ENCODE results near the gene SNX15.
"Not testable (repeated sequence)": the region's sequence is repeated elsewhere in the genome, so short reads cannot be mapped to it uniquely, and the experiment has no call there.

The SNX15 gene

DNA sequence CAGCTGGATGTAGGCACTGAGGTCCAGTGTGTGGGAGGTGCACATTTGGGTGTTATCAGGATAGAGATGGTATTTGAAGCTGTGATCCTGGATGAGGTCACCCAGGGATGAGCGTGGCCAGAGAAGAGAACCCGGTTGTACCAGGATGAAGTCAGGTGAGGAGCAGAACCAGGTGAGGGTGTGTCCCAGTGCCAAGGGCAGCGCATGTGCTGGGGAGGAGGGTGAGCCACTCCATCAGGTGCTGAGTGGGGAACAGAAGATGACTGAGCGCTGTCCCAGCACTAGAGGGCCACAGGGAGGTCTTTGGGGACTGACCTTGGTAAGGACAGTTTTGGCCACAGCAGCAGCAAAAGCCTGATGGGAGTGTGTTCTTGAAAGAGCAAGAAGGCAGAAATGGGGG, 10.5 kb upstream of the SNX15 start:
- DNase-seq = no peak

DNA sequence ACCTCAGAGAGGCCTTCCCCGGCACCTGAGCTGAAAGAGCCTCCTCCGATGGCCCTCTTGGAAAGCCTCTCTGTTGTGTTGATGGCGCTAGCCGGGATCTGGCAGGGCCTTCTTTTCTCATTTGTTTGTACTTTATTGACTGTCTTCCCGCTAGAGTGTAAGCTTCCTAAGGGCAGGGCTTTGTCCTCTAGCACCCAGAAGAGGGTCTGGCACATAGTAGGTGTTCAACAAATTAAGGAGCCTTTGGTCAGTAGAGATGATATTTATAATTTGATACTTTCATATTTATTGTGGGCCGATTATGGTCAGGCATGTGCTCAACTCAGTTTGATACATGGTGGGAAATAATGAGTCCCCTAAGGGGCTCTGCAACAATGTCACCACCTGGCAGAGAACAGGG, 9.3 kb upstream of the SNX15 start:
- DNase-seq = no peak

DNA sequence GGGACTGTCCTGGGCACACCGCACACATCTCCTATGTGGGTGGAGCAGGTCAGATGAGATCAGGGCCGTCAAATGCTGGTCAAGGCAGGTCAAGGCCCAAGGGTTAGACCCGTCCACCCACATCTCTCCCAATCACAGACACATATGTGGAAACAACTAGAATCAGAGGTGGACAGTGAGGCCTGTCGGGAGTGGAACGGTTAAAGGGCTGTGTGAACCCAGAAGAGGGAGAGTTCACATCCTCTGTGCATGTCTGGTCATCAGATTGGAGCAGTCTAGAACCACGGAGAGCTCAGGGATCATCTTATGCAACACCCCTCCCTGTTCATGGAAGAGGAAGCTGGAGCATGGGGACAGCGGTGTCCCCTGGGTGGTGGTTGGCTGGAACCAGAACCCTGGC, 7.4 kb upstream of the SNX15 start:
- no peak for DNase-seq

DNA sequence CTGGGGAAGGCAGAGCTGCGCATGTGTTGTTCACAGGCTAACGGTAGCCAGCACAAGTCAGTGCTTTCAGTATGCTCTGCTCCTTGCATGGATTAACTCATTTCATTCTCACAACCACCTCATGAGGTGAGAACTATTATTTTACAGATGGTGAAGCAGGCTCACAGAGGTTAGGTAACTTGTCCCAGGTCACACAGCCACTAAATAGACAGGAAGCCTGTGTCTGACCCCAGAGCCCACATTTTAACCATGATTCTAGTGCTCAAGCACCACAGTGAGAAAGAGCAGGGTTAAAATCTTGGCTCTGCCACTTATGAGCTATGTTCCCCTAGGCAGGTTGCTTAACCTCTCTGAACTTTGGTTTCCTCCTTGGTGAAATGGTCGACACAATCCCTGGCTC, 6.2 kb upstream of the SNX15 start:
- DNase-seq = no peak

DNA sequence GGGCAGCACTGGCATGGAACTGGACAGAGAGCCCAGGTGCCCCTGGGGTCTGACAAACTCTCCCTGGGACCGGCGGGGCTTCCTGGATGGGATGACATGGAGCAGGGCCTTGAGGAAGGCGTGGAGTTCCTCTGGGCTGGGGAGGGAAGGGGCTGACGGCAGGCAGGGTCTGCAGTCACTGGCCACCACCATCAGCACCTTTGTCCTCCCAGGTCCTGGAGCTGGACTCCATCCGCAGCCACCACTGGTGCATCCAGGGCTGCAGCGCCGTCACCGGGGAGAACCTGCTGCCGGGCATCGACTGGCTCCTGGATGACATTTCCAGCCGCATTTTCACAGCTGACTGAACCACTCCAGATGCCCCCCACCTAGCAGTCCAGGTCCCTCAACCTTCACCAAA, 5.7 kb upstream of the SNX15 start:
- DNase-seq = no peak

DNA sequence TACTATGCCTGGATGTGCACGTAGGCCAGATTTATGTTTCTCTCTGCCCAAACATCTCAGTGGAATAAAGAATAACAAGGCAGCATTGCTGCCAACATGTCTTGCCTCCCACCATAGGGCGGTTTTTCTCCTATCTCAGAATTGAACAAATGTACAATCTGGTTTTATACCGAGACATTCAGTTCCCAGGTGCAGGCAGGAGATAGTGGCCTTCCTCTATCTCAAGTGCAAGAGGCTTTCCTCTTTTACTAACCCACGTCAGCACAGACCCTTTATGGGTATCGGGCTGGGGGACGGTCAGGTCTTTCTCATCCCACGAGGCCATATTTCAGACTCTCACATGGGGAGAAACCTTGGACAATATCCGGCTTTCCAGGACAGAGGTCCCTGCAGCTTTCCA, 3.7 kb upstream of the SNX15 start:
- DNase-seq = not testable (repeated sequence)

DNA sequence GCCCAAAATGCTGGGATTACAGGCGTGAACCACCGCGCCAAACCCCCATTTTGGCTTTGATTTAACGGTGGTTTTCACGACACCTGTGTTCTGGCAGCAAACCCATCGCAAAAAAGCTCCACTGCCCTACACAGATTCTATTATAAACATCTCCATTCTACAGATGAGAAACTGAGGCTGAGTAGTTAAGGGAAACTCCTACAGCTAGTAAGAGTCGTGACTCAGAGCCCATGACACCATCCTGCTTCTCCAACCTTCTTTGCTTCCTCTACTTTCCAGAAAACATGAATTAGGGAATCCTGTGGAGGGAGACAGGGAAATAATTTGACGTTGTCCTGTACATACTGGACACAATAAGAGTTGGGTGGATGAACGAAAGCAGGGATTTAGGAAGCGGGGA, 429 bp upstream of the SNX15 start:
- DNase-seq = no peak

DNA sequence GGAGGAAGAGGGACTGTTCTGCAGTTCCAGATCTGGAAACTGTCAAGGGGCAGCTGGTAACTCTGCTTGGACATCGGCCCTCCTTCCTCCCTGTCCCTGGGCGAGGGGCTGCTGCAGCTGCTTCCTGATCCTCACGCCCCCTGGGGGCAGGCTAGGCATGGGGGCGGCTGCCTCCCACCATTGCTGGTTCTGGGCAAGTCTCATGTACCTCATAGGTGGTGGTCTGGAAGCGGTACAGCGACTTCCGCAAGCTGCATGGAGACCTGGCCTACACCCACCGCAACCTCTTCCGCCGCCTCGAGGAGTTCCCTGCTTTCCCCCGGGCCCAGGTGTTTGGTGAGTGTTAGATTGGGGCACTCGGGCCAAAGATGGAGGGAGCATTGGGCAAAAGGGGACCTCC, 5.0 kb downstream of the SNX15 start:
- DNase-seq = no peak

DNA sequence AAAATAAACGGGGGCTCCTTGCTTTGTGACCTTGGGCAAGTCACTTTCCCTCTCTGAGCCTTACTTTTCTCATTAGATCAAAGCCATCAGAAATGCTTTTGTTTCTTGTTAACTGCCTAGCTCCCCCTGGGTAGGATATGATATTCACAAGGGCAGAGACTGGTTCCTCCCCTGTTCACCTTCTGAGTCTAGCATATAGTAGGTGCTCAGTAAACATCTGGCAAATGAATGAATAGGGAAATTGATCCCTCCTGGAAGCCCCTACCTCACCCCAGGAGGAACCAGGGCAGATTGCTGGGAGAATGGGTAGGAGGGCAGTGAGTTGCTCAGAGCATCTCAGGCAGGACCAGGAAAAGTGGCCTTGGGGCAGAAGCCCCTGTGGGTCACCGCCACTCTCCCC, 7.2 kb downstream of the SNX15 start:
- no peak for DNase-seq

DNA sequence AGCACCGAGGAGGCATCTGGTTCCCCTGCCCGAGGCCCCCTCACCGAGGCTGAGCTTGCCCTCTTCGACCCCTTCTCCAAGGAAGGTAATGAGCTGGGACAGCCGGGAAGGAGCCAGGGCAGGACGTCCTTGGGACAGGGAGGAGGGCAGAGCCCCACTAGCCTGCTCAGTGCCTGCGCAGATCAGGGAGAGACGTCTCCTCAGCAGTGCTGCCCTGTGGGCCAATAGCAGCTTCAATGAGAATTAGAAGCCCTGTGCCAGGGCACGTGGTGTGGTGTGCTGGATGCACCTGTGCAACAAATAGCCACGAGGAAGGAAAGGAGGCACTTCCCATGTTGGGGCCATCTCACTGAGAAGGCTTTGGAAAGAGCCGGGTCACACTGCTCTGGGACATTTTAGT, 8.3 kb downstream of the SNX15 start:
- DNase-seq = no peak

DNA sequence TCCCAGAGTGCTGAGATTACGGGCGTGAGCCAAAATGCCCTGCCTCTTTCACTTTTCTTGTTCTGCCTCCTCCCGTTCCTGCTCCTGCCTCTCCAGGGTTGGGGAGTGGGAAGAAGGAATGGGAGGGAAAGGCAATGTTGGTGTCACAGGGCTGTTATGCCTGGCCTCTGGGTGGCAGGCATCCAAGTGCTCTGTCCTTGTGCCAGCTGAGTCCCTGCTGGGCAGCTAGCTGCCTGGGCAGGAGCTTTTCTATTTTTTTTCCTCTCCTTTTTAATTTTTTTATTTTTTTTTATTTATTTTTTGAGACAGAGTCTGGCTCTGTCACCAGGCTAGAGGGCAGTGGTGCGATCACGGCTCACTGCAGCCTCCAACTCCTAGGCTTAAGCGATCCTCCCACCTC, 9.7 kb downstream of the SNX15 start:
- no peak for DNase-seq

DNA sequence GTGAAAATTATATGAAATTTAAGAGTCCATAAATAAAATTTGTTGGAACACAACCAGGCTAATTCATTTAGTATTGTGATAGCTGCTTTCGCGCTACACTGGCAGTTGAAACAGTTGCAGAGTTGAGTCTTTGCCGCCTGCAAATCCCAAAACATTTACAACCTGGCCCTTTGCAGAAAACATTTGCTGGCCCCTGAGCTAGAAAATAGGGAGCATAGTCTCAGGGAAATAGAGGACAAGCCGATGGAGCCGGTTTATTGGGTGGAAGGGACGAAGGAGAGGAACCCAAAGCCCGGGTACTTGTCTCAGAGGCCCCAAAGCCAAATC, 13.2 kb downstream of the SNX15 start:
- DNase-seq = no peak

DNA sequence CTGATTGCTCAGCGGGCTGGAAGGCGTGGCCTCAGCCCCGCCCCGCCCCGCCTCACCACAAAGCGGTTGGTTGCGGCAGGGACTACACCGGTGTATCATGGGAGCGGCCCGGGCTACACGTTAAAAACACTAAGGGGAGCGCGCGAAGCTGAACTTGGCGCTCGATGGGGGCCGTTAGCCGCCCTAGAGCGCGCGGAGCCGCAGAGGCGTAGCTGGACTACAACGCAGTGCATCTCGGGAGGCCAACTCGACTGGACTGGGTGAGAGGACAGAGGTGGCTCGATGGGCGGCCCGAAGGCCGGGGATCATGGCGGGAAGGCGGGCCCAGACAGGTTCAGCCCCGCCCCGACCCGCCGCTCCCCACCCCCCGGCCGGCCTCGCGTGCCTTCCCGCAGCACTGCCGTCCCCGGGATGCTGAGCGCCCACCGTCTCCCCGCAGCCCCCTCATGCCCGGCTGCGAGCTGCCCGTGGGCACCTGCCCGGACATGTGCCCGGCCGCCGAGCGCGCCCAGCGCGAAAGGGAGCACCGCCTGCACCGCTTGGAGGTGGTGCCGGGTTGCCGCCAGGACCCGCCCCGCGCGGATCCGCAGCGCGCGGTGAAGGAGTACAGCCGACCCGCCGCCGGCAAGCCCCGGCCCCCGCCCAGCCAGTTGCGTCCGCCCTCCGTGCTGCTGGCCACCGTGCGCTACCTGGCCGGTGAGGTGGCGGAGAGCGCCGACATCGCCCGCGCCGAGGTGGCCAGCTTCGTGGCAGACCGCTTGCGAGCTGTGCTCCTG, 13.8 kb downstream of the SNX15 start, which contains the start of gene SAC3D1:
Gene SAC3D1, plus strand, starts transcription at position 364 of the 776 bp plus-strand sequence. Its CDS starts 83 bp downstream, at position 447.
- peak; percentile 89 to 90 for DNase-seq

DNA sequence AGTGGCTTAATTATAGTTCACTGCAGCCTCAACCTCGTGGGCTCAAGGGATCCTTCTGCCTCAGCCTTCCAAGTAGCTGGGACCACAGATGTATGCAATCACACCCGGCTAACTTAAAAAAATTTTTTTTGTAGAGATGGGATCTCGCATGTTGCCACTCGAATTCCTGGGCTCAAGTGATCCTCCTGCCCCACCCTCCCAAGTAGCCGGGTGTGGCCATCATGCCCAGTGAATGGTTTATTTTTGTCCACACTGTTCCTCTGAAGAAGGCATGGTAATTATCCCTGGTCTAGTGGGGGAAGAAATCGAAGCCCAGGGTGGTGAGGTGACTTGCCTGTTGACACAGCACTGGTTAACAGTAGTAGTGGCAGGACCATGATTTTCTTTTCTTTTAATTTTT, 15.7 kb downstream of the SNX15 start:
- DNase-seq = no peak

DNA sequence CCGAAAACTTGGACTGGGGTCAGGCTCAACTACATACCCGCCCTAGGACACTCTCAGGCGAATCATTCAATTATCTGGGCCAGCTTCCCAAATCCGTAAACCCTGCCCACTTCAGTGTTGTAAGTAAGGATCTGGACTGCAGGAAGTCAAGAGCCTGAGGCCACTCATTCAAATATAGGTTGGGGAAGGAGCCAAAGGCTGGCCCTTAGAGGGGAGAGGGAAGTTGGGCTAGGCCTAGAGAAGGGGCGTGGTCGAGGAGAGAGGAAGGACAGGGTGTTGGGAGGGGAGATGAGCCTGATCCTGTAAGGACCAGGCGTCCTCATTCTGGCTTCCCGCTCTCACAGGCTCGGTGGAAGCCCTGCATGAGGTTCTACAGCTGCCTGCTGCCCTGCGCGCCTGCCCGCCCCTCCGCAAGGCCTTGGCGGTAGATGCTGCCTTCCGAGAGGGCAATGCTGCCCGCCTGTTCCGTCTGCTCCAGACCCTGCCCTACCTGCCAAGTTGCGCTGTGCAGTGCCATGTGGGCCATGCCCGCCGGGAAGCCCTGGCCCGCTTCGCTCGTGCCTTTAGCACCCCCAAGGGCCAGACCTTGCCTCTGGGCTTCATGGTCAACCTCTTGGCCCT, 16.8 kb downstream of the SNX15 start:
- DNase-seq = peak in 1 of 2 donors; percentile 43

DNA sequence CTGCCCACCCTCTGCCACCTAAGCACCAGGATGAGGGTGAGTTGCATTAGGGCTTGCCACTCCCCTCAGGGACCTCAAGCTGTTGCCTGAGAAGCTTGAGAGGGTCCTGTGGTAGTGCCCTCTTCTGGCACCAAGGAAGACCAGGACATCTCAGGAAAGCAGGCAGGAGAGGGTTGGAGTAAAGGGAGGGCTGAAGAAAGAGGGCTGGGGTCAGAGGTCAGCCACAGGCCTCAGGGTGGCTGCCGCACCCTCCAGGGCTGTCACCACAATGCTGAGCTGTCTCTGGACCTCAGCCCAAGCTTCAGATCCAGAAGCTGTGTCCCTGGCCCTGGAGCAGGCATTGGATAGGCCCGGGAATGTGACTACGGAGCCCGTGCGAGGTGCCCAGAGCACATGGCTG, 17.8 kb downstream of the SNX15 start:
- DNase-seq = no peak

DNA sequence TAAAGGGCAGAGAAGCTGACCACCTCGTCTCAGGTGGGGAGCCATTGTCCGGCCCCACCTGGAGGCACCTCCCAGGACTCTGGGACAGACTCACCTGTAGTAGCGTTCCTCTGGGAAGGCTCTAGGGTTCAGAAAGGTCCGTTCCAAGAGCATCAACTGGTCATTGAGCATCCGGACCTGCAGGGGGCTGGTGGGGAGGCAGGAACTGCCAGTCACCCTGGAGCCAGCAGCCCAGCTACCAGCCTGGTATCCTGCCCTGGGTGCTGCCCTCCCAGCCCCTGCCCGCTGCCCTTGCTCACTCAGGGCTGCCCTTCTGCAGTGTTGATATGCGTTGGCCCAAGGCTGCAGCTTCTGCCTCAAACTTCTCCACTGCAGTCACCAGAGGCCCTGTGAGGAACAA, 18.5 kb downstream of the SNX15 start:
- DNase-seq = no peak

DNA sequence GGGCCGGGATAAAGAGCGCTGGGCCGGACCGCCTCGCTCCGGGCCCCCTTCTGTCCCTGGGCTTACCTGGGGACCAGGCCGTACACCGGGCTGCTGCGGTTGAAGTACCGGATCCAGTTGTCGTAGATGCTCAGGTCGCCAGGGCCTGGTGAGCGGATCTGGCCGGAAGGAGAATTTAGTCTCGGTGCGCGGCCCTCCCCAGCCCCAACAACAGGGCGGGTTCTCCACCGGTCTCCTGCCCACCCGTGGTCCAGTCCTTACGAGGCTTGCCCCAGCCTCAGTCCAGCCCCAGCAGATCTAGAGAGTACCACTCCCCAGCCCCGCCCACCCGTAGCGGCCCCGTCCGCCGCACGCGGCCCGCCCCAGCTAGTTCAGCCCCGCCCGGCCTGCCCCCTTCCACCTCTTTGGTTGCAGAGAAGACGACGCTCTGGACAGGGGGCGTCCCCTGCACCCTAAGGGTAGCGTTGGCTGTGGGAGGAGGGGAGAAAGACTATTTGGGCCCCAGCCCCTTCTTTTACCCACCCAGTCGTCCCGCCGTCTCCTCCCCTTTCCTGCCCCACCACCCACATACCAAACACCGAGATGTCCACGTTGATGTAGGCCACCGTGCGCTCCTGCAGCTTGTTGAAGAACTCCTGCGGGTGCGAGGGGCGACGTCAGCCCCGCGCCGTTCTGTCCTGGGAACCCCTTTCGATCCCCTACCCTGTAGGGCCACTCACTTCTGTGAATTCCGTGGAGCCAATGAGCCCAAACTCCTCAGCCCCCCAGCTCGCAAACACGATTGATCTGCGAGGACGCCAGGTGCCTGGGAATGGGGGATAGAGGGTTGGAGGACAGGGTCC, 20.6 kb downstream of the SNX15 start:
- DNase-seq = peak; percentile 6 to 10

DNA sequence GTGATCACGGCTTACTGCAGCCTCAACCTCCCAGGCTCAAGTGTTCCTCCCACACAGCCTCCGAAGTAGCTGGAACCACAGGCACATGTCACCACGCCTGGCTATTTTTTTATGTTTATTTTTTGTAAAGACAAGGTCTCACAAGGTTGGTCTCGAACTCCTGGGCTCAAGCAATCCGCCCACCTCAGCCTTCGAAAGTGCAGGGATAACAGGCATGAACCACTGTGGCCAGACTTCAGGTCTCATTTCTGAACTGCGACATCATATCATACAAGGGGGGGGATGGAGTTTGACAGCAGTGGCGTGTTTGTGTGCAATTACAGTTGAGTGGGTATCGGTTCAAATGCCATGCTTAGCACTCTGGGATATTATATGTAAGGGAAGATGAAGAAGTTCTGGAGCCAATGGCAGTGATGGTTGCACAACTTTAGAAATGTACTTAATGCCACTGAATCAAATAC, 24.2 kb downstream of the SNX15 start:
- DNase-seq = no peak

DNA sequence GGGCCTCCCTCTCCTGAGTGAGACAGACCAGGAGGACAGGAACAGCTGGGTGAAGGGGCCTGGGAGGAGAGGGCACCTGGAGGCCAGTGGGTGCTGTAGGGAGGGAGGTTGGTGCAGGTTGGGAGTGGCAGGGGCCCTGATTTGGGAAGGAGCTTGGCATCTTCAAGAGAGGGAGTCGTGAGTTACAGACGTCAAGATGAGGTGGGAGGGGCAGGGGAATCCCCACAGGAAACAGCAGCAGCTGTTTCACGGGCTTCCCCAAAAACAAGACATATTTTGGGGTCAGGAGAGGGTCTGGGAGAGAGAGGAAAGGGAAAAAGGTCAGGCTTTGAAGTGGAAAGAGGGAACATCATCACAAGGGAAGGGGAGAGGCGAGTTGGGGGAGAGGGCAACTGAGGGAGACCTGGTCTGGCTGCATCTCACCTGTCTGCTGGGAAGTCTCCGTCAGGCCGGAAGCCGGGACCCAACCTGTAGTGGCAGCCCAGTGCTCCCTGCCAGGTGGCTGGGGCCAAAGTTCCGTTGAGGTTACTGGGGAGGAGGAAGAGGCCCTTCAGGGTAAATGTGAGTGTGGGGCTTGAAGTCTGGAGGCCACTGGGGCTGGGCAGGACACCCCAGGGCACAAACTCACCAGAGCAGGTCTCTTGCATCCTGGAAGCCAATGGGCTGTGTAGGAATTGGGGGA, 26.7 kb downstream of the SNX15 start:
- peak in 1 of 2 donors; percentile 29 for DNase-seq

DNA sequence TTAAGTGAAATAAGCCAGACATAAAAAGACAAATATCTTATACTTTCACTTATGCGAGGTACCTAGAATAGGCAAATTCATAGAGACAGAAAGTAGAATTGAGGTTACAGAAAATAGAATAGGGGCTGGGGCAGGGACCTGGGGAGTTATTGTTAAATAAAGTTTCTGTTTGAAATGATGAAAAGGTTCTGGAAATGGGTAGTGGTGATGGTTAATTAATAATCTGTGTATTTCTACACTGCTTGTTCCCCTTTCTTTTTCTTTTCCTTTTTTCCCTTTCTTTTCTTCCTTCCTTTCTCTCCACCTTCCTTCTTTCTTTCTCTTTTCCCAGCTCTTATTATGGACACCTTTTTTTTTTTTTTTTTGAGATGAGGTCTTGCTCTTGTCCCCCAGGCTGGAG, 28.3 kb downstream of the SNX15 start:
- no peak for DNase-seq

DNA sequence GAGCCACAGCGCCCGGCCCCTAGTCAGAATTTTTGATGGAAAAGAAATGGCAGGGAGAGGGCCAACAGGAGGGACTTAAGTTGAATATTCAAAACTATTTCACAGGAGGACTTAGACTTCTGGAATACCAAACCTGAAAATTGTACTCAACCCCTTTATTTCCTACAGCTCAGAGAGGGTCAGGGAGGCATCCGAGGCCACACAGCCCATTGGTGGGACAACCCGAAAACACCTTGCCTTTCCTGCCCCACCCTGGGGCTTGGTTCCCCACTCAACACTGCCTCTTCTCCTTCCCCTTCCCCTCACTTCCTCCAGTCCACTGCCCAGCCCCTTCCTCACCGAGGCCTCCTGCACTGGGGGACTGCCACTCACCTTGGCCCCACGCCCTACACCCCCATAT, 29.8 kb downstream of the SNX15 start:
- no peak for DNase-seq

DNA sequence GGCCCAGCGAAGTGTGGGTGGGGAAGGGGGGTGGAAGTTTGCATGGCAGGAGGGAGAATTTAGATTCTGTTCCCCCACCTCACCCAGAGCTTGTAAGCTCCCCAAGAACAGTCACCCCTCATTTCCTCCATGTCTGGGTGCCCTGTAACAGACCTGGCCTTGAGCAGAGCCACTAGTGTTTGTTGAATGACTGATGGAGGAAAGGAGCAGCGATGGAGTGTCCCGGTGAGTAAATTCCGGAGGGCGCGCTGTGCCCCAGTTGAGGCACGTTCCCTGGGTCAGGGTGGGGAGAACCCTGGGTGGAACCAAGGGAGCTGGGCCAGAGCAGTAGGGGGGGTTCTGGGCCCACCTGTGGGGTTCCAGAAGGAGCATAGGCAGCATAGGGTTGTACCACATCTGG, 30.3 kb downstream of the SNX15 start:
- DNase-seq = no peak
